Upper lobe of left lung (tissue), 4 donors: ENCODE measurements around the gene PTPDC1.

ENCODE experiments used
- EP300 ChIP-seq, 4 donors: sonication (generic); formaldehyde crosslinking; IDR thresholded peaks; one replicate each; pipeline ENCODE4 v1.5.1; 2017; ENCODE audit warnings: antibody characterized with exemption in 4 of 4, control low read depth in 2 of 4
- POLR2A ChIP-seq, 4 donors: fragments of 450-650 bp; IDR thresholded peaks; one replicate each; pipeline ENCODE4 v1.5.1; 2016 to 2017; ENCODE audit warnings: antibody characterized with exemption in 4 of 4, mild to moderate bottlenecking in 2 of 4
- POLR2AphosphoS5 ChIP-seq, 2 donors: sonication (generic); formaldehyde crosslinking; IDR thresholded peaks; one replicate each; pipeline ENCODE4 v1.5.1; 2017; ENCODE audit warnings: antibody characterized with exemption in 2 of 2
- TF ChIP-seq, protein P1 (sequence below), 6 experiments: fragments of 450-650 bp in 4 of 6; fragments of 200-600 bp in 2 of 6; sonication (generic) in 2 of 6; IDR thresholded peaks; one replicate each; pipeline ENCODE4 v1.5.1; 2016 to 2019; ENCODE audit warnings: antibody characterized with exemption in 6 of 6

DNA sequence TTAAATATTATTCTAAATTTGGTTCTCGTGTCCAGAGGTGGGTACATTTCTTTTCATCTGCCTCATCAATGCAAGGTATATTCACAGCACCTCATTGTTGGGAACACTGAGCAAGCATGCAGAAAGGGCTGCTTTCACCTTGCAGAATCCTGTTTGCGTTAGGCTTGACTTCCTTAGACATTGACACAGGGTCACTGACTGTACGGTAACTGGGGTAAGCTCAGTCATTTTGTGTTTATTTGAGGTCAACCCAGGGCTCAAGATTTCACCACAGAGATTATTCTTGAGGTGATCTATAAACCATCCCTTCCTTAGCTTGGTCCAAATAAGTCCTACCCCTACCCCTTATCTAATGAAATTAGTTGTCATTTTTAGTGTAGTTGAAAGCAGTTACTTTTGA, 1.7 kb upstream of the PTPDC1 start:
- TF ChIP-seq POLR2AphosphoS5 (IDR thresholded peaks at IDR 0.05), result no peak
- TF ChIP-seq, protein P1, sequence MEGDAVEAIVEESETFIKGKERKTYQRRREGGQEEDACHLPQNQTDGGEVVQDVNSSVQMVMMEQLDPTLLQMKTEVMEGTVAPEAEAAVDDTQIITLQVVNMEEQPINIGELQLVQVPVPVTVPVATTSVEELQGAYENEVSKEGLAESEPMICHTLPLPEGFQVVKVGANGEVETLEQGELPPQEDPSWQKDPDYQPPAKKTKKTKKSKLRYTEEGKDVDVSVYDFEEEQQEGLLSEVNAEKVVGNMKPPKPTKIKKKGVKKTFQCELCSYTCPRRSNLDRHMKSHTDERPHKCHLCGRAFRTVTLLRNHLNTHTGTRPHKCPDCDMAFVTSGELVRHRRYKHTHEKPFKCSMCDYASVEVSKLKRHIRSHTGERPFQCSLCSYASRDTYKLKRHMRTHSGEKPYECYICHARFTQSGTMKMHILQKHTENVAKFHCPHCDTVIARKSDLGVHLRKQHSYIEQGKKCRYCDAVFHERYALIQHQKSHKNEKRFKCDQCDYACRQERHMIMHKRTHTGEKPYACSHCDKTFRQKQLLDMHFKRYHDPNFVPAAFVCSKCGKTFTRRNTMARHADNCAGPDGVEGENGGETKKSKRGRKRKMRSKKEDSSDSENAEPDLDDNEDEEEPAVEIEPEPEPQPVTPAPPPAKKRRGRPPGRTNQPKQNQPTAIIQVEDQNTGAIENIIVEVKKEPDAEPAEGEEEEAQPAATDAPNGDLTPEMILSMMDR (IDR thresholded peaks at IDR 0.05), result no peak
- TF ChIP-seq EP300 (IDR thresholded peaks at IDR 0.05), result no peak
- TF ChIP-seq POLR2A (IDR thresholded peaks at IDR 0.05), result no peak
